Esophagus muscularis mucosa (tissue), 4 donors: ENCODE measurements around the gene RTP2. TPM values are rescaled to one million over a fixed set of nuclear protein-coding genes. Genes with fewer than 3 reads are reported as not detected.

Experiments
- DNase-seq: peaks from one replicate; pipeline ENCODE4 v3.0.0-alpha.2; 2017; ENCODE audit errors: extremely low spot score
- H3K27ac ChIP-seq, 4 donors: fragments of 200-600 bp; sonication (generic); replicated peaks in 1 of 4; 1 replicate in 3 of 4; 2 replicates in 1 of 4; pipeline ENCODE4 v1.5.1; 2016 to 2019; ENCODE audit warnings: mild to moderate bottlenecking in 1 of 4
- H3K27me3 ChIP-seq, 4 donors: fragments of 200-600 bp; sonication (generic); one replicate each; pipeline versions ENCODE4 v1.5.1 to v1.6.0; 2016 to 2019
- H3K36me3 ChIP-seq, 4 donors: fragments of 200-600 bp; sonication (generic); one replicate each; pipeline ENCODE4 v1.5.1; 2016 to 2019
- H3K4me1 ChIP-seq, 4 donors: fragments of 200-600 bp; sonication (generic); one replicate each; pipeline ENCODE4 v1.5.1; 2016 to 2019
- H3K4me3 ChIP-seq, 4 donors: fragments of 200-600 bp; sonication (generic); 1 replicate in 2 of 4; 2 replicates in 2 of 4; pipeline ENCODE4 v1.5.1; 2016 to 2019; ENCODE audit warnings: mild to moderate bottlenecking in 4 of 4, moderate library complexity in 1 of 4
- H3K9me3 ChIP-seq, 4 donors: fragments of 200-600 bp; sonication (generic); 1 replicate in 3 of 4; 2 replicates in 1 of 4; pipeline ENCODE4 v1.5.1; 2016 to 2019
- EP300 ChIP-seq: sonication (generic); formaldehyde crosslinking; IDR thresholded peaks from one replicate; pipeline ENCODE4 v1.6.1; 2017; ENCODE audit warnings: antibody characterized with exemption
- POLR2A ChIP-seq: fragments of 450-650 bp; IDR thresholded peaks from one replicate; pipeline ENCODE4 v1.6.1; 2017; ENCODE audit warnings: antibody characterized with exemption, moderate library complexity, mild to moderate bottlenecking, low read depth
- POLR2AphosphoS5 ChIP-seq, 2 donors: sonication (generic); formaldehyde crosslinking; IDR thresholded peaks; one replicate each; pipeline ENCODE4 v1.6.1; 2017; ENCODE audit warnings: antibody characterized with exemption in 2 of 2
- WGBS: methylation state at CpG from one replicate; pipeline ENCODE4 v1.1.5; 2018; 5-methylcytosine and 5-hydroxymethylcytosine counted together
- intact Hi-C: fragments of 100-400 bp; cut with DNase I; formaldehyde crosslinking; loops from one replicate; pipeline ENCODE4 v1.15.1; 2023
- total RNA-seq, 4 donors: library from RNA; depleted of rRNA; stranded (reverse); fragments of >200 nt; gene quantifications; one replicate each; pipeline versions ENCODE4 v1.1.0 to v1.2.1, GENCODE V29; 2016
- TF ChIP-seq, protein P1 (sequence below), 3 experiments: fragments of 200-600 bp in 2 of 3; fragments of 450-650 bp in 1 of 3; sonication (generic) in 2 of 3; IDR thresholded peaks; one replicate each; pipeline ENCODE4 v1.5.1; 2017 to 2019; ENCODE audit warnings: antibody characterized with exemption in 3 of 3, mild to moderate bottlenecking in 2 of 3, moderate library complexity in 1 of 3

The RTP2 gene
- total RNA-seq, 4 donors from 2014 or later: not detected

GRCh38 chr3:187741403-187742350 lies 39.3 kb upstream of the RTP2 start:
- TF ChIP-seq, protein P1, sequence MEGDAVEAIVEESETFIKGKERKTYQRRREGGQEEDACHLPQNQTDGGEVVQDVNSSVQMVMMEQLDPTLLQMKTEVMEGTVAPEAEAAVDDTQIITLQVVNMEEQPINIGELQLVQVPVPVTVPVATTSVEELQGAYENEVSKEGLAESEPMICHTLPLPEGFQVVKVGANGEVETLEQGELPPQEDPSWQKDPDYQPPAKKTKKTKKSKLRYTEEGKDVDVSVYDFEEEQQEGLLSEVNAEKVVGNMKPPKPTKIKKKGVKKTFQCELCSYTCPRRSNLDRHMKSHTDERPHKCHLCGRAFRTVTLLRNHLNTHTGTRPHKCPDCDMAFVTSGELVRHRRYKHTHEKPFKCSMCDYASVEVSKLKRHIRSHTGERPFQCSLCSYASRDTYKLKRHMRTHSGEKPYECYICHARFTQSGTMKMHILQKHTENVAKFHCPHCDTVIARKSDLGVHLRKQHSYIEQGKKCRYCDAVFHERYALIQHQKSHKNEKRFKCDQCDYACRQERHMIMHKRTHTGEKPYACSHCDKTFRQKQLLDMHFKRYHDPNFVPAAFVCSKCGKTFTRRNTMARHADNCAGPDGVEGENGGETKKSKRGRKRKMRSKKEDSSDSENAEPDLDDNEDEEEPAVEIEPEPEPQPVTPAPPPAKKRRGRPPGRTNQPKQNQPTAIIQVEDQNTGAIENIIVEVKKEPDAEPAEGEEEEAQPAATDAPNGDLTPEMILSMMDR (IDR thresholded peaks at IDR 0.05): peak; percentile 79 to 84 (median 83)
- TF ChIP-seq POLR2AphosphoS5 (IDR thresholded peaks at IDR 0.05): peak in 1 of 2 donors; percentile 62
- TF ChIP-seq EP300: no peak
- TF ChIP-seq POLR2A: peak; percentile 19
- H3K4me1 ChIP-seq: peaks cover 4 to 66% (median 35%) of the 10 kb centered on the region in 4 donors
- peak overlapping the region; percentile 94 to 99 (median 98) for H3K27ac ChIP-seq
- peak overlapping the region; percentile 69 to 81 (median 76) for H3K4me3 ChIP-seq
- intact Hi-C loops: loop anchor here (2.0 to 10.0 kb wide), 3 partner anchors 477 to 1207 kb away; no protein-coding TSS in a partner anchor
- no peaks in the 10 kb centered on the region for H3K9me3 ChIP-seq
- H3K36me3 ChIP-seq: no peaks in the 10 kb centered on the region
- H3K27me3 ChIP-seq: no peaks in the 10 kb centered on the region
- no peak for DNase-seq
- 2% methylated on average over 35 of the region's 35 CpGs for WGBS

DNA sequence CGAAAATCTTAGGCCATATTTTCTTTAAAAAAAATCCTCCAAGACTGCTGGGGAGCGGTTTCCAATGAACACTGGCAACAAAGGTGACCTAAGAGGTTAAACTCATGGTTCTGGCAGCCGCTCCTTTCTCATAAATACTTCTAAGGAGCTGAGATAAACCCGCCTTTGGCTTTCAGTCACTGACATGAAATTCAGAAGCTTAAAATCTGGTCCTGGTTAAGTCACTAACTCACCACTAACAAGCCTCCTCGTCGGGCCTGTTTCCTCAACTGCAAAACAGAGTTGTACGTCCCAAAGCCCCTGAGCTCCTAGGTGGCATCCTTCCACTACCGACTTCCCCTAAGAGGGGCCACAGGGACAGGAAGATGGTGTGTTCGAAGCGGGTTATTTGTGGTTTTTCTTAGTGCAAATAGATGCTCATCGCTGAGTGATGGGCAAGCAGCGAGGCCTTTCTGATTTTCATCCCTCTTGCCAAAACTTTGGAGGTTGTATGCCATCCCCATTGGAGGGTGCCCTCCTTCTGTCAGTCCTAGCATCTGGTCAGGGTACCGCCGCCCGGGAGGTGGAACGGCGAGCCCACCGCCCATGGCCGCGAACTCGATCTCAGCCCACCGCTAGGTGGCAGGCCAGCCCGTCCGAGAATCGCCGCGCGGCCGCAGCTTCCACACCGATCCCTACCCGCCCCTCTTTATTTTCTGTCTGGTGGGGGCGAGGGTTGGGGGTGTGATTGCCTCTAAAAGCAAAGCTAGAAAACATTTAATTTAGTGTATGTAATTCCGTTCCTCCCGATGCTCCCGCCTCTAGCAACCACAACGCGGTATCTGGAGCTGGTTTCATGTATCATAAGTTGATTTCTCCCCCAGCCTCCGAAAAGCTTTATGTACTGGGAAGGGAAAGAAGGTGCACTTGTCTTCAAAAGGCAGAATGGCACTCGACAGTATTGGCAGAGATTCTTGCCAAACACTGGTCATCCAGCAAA lies 38.4 kb upstream of the RTP2 start:
- WGBS: 1% methylated on average over 35 of the region's 39 CpGs
- intact Hi-C loops: loop anchor here (10.0 kb wide), 1 partner anchor 834 kb away; no protein-coding TSS in a partner anchor
- Histone ChIP-seq H3K27me3 (no peaks in the 10 kb centered on the region), H3K36me3 (no peaks in the 10 kb centered on the region), H3K9me3 (no peaks in the 10 kb centered on the region), H3K27ac (peak overlapping the region; percentile 94 to 99 (median 98)), H3K4me3 (peak overlapping the region; percentile 69 to 81 (median 76)), H3K4me1 (peaks cover 14 to 73% (median 43%) of the 10 kb centered on the region in 4 donors)
- DNase-seq: peak; percentile 94
- TF ChIP-seq POLR2A (no peak), EP300 (no peak), POLR2AphosphoS5 (IDR thresholded peaks at IDR 0.05) (peak in 1 of 2 donors; percentile 69)
- TF ChIP-seq, protein P1 (IDR thresholded peaks at IDR 0.05): peak; percentile 89 to 92 (median 92)

DNA sequence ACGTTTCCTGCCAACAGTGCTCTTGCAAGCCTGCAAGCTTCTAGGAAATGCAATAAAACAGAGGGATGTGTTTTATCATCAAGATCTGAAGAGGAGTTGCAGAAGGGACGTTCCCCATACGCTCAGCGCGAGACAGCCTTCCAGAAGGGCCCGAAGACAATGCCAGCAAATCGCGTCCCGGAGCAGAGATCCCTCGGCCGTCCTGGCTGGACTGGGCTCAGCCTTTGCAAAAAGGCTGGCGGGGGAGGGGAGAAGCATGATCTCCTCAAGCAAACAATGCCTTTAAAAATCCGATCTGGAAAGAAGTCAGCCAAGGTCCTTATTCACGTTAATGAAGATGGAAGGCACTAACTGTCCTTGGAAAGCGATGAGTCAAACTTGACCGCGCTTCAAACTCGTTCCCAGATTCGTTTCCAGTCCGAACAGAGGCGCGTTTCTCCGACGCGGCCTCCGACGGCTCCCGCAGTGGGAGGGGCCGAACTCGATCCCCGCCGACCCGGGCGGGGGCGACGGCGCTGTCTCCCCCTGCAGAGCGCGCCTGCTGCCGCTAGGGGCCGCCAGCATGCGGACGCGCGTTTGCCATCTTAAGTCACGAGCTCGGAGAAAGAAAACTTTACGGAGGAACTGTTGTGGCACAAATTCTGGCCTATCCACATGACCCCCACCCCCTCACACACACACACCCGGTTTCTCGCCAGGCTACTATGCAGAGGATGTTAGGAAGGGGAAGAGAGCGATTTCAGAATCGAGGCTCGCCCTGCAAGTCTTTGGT lies 37.4 kb upstream of the RTP2 start:
- H3K27me3 ChIP-seq: no peaks in the 10 kb centered on the region
- WGBS: under 1% methylated on average over 45 of the region's 53 CpGs
- intact Hi-C loops: loop anchor here (5.0 to 10.0 kb wide), 2 partner anchors 835 to 1408 kb away; no protein-coding TSS in a partner anchor
- H3K36me3 ChIP-seq: peaks cover 0 to 1% (median under 1%) of the 10 kb centered on the region in 4 donors
- no peaks in the 10 kb centered on the region for H3K9me3 ChIP-seq
- peaks cover 22 to 83% (median 51%) of the 10 kb centered on the region in 4 donors for H3K4me1 ChIP-seq
- TF ChIP-seq, protein P1 (IDR thresholded peaks at IDR 0.05): peak in 2 of 3 experiments; percentile 97 to 98
- TF ChIP-seq POLR2A: peak; percentile 26
- TF ChIP-seq EP300: peak; percentile 90
- peak in 1 of 2 donors; percentile 85 for TF ChIP-seq POLR2AphosphoS5 (IDR thresholded peaks at IDR 0.05)
- peak; percentile 98 for DNase-seq
- H3K27ac ChIP-seq: peak overlapping the region; percentile 94 to 99 (median 98)
- H3K4me3 ChIP-seq: peak overlapping the region; percentile 69 to 81 (median 76)
